Fibroblast of lung (primary cell): ENCODE results near the gene EFCAB12.

Source experiments
- CTCF ChIP-seq, 2 donors: IDR thresholded peaks in 1 of 2; conservative IDR thresholded peaks in 1 of 2; 1 replicate in 1 of 2; 2 replicates in 1 of 2; pipeline ENCODE4 v1.5.1; 2011 to 2012; ENCODE audit warnings: low read length in 2 of 2, control low read depth in 1 of 2, inconsistent platforms in 1 of 2, low read depth in 1 of 2, mild to moderate bottlenecking in 1 of 2
- EZH2 ChIP-seq: IDR thresholded peaks from 2 replicates; pipeline ENCODE4 v1.5.1; 2012; ENCODE audit warnings: low read length, control low read depth, mild to moderate bottlenecking; ENCODE audit errors: missing control alignments

DNA sequence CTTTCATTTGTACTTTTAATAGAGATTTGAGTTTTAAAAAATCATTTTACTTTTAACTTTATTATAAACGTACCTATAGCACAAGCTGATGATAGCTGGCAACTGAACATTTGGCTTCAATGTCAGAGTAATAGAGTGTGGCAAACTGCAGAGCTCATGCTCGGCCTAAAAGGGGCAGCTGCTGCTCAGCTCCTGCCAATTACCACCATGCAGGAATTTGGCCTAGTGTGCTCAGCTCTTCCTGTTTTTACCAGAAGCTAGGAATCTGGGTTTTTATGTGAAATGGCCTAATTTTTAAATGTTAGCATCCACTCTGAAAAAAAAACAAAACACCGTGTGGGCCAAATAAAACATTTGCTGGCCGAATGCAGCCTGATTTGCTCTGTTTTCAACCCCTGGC is 13.3 kb upstream of the EFCAB12 start:
- peak in 1 of 2 donors; percentile 23 for TF ChIP-seq CTCF (conservative IDR thresholded peaks at IDR 0.05 in 1 of 2, IDR thresholded peaks at IDR 0.05 in 1 of 2; ENCODE audit: low read depth in 1 of 2, low read length in 2 of 2)
- no peak for TF ChIP-seq EZH2
